Smooth muscle cell (in vitro differentiated cells): ENCODE data around the gene RSPH1. TPM values are rescaled to one million over a fixed set of nuclear protein-coding genes. Genes with fewer than 3 reads are reported as not detected.

Experiments used
- DNase-seq: peaks from one replicate; lab custom pipeline; 2025; ENCODE audit not compliant: unreplicated experiment; lab: John Stamatoyannopoulos, UW
- H2AFZ ChIP-seq: fragments of 200-600 bp; sonication (generic); 2 replicates; pipeline ENCODE4 v1.6.0; 2016; ENCODE audit warnings: antibody characterized with exemption, low read depth, mild to moderate bottlenecking
- H3F3A ChIP-seq: fragments of 200-600 bp; sonication (generic); 2 replicates; pipeline ENCODE4 v1.6.0; 2017; ENCODE audit warnings: antibody characterized with exemption, low read depth
- H3K27ac ChIP-seq: fragments of 200-600 bp; sonication (generic); 2 replicates; pipeline ENCODE4 v1.5.1; 2016; ENCODE audit warnings: low read depth, mild to moderate bottlenecking
- H3K27me3 ChIP-seq: fragments of 200-600 bp; sonication (generic); 2 replicates; pipeline ENCODE4 v1.6.1; 2016; ENCODE audit warnings: low read depth, mild to moderate bottlenecking
- H3K36me3 ChIP-seq: fragments of 200-600 bp; sonication (generic); 2 replicates; pipeline ENCODE4 v1.5.1; 2016; ENCODE audit warnings: low read depth
- H3K4me1 ChIP-seq: fragments of 200-600 bp; sonication (generic); 2 replicates; pipeline ENCODE4 v1.5.1; 2016; ENCODE audit warnings: low read depth
- H3K4me2 ChIP-seq: fragments of 200-600 bp; sonication (generic); 2 replicates; pipeline ENCODE4 v1.6.0; 2016; ENCODE audit warnings: mild to moderate bottlenecking
- H3K4me3 ChIP-seq: fragments of 200-600 bp; sonication (generic); 2 replicates; pipeline ENCODE4 v1.5.1; 2016; ENCODE audit warnings: mild to moderate bottlenecking
- H3K79me2 ChIP-seq: fragments of 200-600 bp; sonication (generic); 2 replicates; pipeline ENCODE4 v1.6.0; 2016; ENCODE audit warnings: low read depth, mild to moderate bottlenecking
- H3K9ac ChIP-seq: fragments of 200-600 bp; sonication (generic); 2 replicates; pipeline ENCODE4 v1.6.0; 2016; ENCODE audit warnings: low read depth
- H3K9me3 ChIP-seq: fragments of 200-600 bp; sonication (generic); replicated peaks from 2 replicates; pipeline ENCODE4 v1.5.1; 2016; ENCODE audit warnings: low read depth
- H4K20me1 ChIP-seq: fragments of 200-600 bp; sonication (generic); 2 replicates; pipeline ENCODE4 v1.6.0; 2016; ENCODE audit warnings: low read depth
- CTCF ChIP-seq: fragments of 200-600 bp; sonication (generic); IDR thresholded peaks from 2 replicates; pipeline ENCODE4 v1.5.1; 2017; ENCODE audit warnings: borderline replicate concordance, mild to moderate bottlenecking, antibody characterized with exemption; ENCODE audit not compliant: insufficient read depth, poor library complexity, severe bottlenecking
- WGBS: methylation state at CpG from one replicate; pipeline ENCODE4 v1.1.7; 2016; ENCODE audit warnings: low lambda C conversion rate; 5-methylcytosine and 5-hydroxymethylcytosine counted together
- polyA plus RNA-seq: library from polyadenylated mRNA; unstranded; fragments of >200 nt; fragmentation: Nextera tagmentation; extraction: Ambion mirVana; gene quantifications from 2 replicates; pipeline ENCODE4 v1.2.1, GENCODE V29; 2016
- total RNA-seq: library from RNA; depleted of rRNA; stranded (reverse); fragments of >200 nt; gene quantifications from 2 replicates; pipeline ENCODE4 v1.2.3, GENCODE V29; 2014

Gene RSPH1
- total RNA-seq (0.13 TPM in 1 of 2 replicates, not detected in the other), polyA plus RNA-seq (0.16 TPM in 1 of 2 replicates, not detected in the other)

GRCh38 chr21:42496120-42496838, at the start of gene RSPH1:
Gene RSPH1, minus strand, starts transcription at chr21:42496224. Its CDS starts 38 bp downstream, at chr21:42496186.
- no peak for TF ChIP-seq CTCF
- H3K36me3 ChIP-seq: no peaks in the 10 kb centered on the region
- no peaks in the 10 kb centered on the region for H4K20me1 ChIP-seq
- H3K9me3 ChIP-seq: no peaks in the 10 kb centered on the region
- H3K4me1 ChIP-seq: peaks cover 24% of the 10 kb centered on the region
- peaks cover 15% of the 10 kb centered on the region for H3F3A ChIP-seq
- 2% methylated on average over 55 of the region's 58 CpGs for WGBS
- peak; percentile 94 for DNase-seq
- H3K27me3 ChIP-seq: no peaks in the 10 kb centered on the region
- H3K27ac ChIP-seq: peak within 1 kb of the TSS; percentile 62
- peak within 1 kb of the TSS; percentile 72 for H3K4me3 ChIP-seq
- peak within 1 kb of the TSS; percentile 99 for H2AFZ ChIP-seq
- peak within 1 kb of the TSS; percentile 99 for H3K4me2 ChIP-seq
- peak within 1 kb of the TSS; percentile 82 for H3K9ac ChIP-seq
- no peaks in the 10 kb centered on the region for H3K79me2 ChIP-seq

DNA sequence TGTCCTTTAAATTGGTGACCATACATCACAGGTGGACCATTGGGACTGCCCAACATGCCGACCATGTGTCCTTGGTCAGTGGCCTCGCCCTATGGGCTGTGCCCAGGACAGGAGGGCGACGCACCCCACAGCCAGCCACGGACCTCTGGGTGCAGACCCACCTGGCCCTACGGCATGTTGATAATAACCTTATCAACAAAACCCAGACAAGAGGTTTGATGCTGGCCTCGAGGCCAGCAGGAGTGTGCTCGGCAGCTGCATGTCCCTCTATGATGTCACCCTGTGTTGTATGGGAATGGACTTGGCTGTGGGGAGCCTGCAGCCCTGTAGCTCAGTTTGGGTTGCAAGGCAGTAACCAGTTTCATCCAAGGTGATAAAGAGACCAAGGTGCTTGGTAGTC, 49.7 kb upstream of the RSPH1 start:
- TF ChIP-seq CTCF: no peak
- no peak for DNase-seq
- H3K27me3 ChIP-seq: no peaks in the 10 kb centered on the region
- no peak overlapping the region for H3K4me2 ChIP-seq
- no peaks in the 10 kb centered on the region for H3K9me3 ChIP-seq
- no peaks in the 10 kb centered on the region for H3F3A ChIP-seq
- H3K36me3 ChIP-seq: no peaks in the 10 kb centered on the region
- H4K20me1 ChIP-seq: no peaks in the 10 kb centered on the region
- no peak overlapping the region for H3K9ac ChIP-seq
- no peaks in the 10 kb centered on the region for H3K4me1 ChIP-seq
- no peak overlapping the region for H2AFZ ChIP-seq
- no peaks in the 10 kb centered on the region for H3K79me2 ChIP-seq
- no peak overlapping the region for H3K4me3 ChIP-seq
- WGBS: 97% methylated on average over 8 of the region's 8 CpGs
- no peak overlapping the region for H3K27ac ChIP-seq

GRCh38 chr21:42545317-42545716, 49.3 kb upstream of the RSPH1 start:
- Histone ChIP-seq H3K4me2 (no peak overlapping the region), H3K9ac (no peak overlapping the region), H4K20me1 (no peaks in the 10 kb centered on the region), H3K9me3 (no peaks in the 10 kb centered on the region), H3K27ac (no peak overlapping the region), H3K4me3 (no peak overlapping the region), H3K4me1 (no peaks in the 10 kb centered on the region), H3K36me3 (no peaks in the 10 kb centered on the region), H3K79me2 (no peaks in the 10 kb centered on the region), H3F3A (no peaks in the 10 kb centered on the region), H3K27me3 (no peaks in the 10 kb centered on the region), H2AFZ (no peak overlapping the region)
- DNase-seq: no peak
- no peak for TF ChIP-seq CTCF
- WGBS: 98% methylated on average over 4 of the region's 4 CpGs

DNA sequence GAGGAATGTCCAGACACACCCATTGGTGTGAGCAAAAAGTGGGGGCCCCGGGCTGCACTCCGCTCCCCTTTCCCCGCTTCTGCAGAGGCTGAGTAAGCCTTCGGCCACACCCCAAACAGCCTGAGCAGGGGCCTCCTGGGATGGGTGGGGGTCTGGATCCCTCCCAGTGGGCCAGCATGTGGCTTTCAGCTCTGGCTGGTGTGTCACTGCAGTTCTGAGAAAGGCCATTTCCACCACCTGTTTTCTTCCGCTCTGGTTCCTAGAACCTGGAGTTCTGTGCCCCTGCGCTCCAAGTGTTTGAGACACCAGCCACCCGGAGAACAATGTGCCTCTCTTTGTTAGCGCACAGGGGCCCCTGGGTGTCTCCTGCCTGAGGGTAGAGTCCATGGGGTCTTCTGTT, 48.5 kb upstream of the RSPH1 start:
- Histone ChIP-seq H2AFZ (no peak overlapping the region), H3K4me2 (no peak overlapping the region), H3K9me3 (no peaks in the 10 kb centered on the region), H3K27me3 (no peaks in the 10 kb centered on the region), H3K36me3 (no peaks in the 10 kb centered on the region), H4K20me1 (no peaks in the 10 kb centered on the region), H3F3A (no peaks in the 10 kb centered on the region), H3K79me2 (no peaks in the 10 kb centered on the region), H3K4me1 (no peaks in the 10 kb centered on the region), H3K4me3 (no peak overlapping the region), H3K9ac (no peak overlapping the region), H3K27ac (no peak overlapping the region)
- no peak for DNase-seq
- WGBS: 96% methylated on average over 8 of the region's 8 CpGs
- TF ChIP-seq CTCF: no peak
